Kidney (tissue), 14 donors: Measurements from ENCODE around the gene AGBL4. TPM values are rescaled to one million over a fixed set of nuclear protein-coding genes. Genes with fewer than 3 reads are reported as not detected.
"Not testable (repeated sequence)": the region's sequence is repeated elsewhere in the genome, so short reads cannot be mapped to it uniquely, and the experiment has no call there.

Experiments used
- DNase-seq, 5 donors: peaks; one replicate each; pipeline ENCODE4 v3.0.0-alpha.2; 2013 to 2020
- FAIRE-seq: peaks from 2 replicates; lab custom pipeline; 2012; peaks lifted over from hg19 to GRCh38; lab: Jason Lieb, UNC
- H3K27ac ChIP-seq, 2 donors: one replicate each; pipeline ENCODE4 v1.7.0; 2013; ENCODE audit warnings: low read depth in 2 of 2, low read length in 2 of 2, inconsistent platforms in 1 of 2
- H3K27me3 ChIP-seq: one replicate; pipeline ENCODE4 v1.7.1; 2013; ENCODE audit warnings: low read length, inconsistent platforms; ENCODE audit not compliant: control insufficient read depth, insufficient read depth
- H3K36me3 ChIP-seq, 3 donors: one replicate each; pipeline versions ENCODE4 v1.7.0 to v1.7.1; 2013; ENCODE audit warnings: low read length in 3 of 3, control low read depth in 1 of 3, inconsistent platforms in 1 of 3; ENCODE audit not compliant: insufficient read depth in 3 of 3, control insufficient read depth in 2 of 3
- H3K4me1 ChIP-seq, 3 donors: one replicate each; pipeline versions ENCODE4 v1.7.0 to v1.7.1; 2013; ENCODE audit warnings: low read length in 3 of 3, inconsistent platforms in 1 of 3, low read depth in 1 of 3; ENCODE audit not compliant: control insufficient read depth in 2 of 3, insufficient read depth in 2 of 3
- H3K4me3 ChIP-seq, 3 donors: one replicate each; pipeline versions ENCODE4 v1.7.0 to v1.8.1; 2013; ENCODE audit warnings: low read length in 3 of 3, control low read depth in 1 of 3, inconsistent platforms in 1 of 3
- H3K9ac ChIP-seq, 3 donors: one replicate each; pipeline versions ENCODE4 v1.7.0 to v1.7.1; 2013; ENCODE audit warnings: low read length in 3 of 3, control low read depth in 1 of 3, inconsistent platforms in 1 of 3
- H3K9me3 ChIP-seq, 3 donors: one replicate each; pipeline versions ENCODE4 v1.7.0 to v1.7.1; 2013; ENCODE audit warnings: low read length in 3 of 3, control low read depth in 1 of 3, inconsistent platforms in 1 of 3; ENCODE audit not compliant: control insufficient read depth in 2 of 3, insufficient read depth in 1 of 3
- CTCF ChIP-seq: IDR thresholded peaks from 3 replicates; pipeline ENCODE4 v1.5.1; 2012; ENCODE audit warnings: mild to moderate bottlenecking, moderate library complexity, borderline replicate concordance; ENCODE audit not compliant: insufficient read depth; ENCODE audit errors: extremely low read depth
- intact Hi-C: fragments of 100-400 bp; cut with DNase I; formaldehyde crosslinking; loops from one replicate; pipeline ENCODE4 v1.11.1; 2022
- polyA plus RNA-seq: library from polyadenylated mRNA; stranded (reverse); fragments of 350-450 nt; fragmentation: Illumina TruSeq; extraction: RNeasy Lipid Tissue Mini Kit (QIAGEN cat#74804); gene quantifications from one replicate; pipeline ENCODE4 v1.2.3, GENCODE V29; 2014; ENCODE audit warnings: low read depth, low replicate concordance; ENCODE audit not compliant: insufficient read depth
- total RNA-seq: library from RNA; stranded (reverse); fragmentation: NEBNext Ultra II Directional; extraction: Animal tissue kit (Norgen Biotek cat#: 25700); gene quantifications from one replicate; pipeline ENCODE4 v1.2.1, GENCODE V29; 2021
- donor health status: control.
- donor health status: control.
- donor health status: control.
- donor health status: control.
- donor health status: control.
- donor health status: DM: yes; HTN: yes; CAD: no.
- donor health status: Normal renal cell carcinoma (clear cell type).

Gene AGBL4
- total and polyA plus RNA-seq, 2 donors from 2014 or later, result 1.5 to 2.7 TPM

- no peaks in the 10 kb centered on the region for H3K36me3 ChIP-seq
- H3K27ac ChIP-seq, result no peak overlapping the region
- TF ChIP-seq CTCF, result no peak
- no peaks in the 10 kb centered on the region for H3K4me1 ChIP-seq
- DNase-seq (no peak), FAIRE-seq (no peak)
- no peaks in the 10 kb centered on the region for H3K27me3 ChIP-seq
- no peak overlapping the region for H3K4me3 ChIP-seq
- H3K9ac ChIP-seq, result no peak overlapping the region
- no peaks in the 10 kb centered on the region for H3K9me3 ChIP-seq
- intact Hi-C loops, result no loop called here
Observed at GRCh38 chr1:49307457-49307856, 716.3 kb downstream of the AGBL4 start.

GRCh38 chr1:49306507-49307070, 717.2 kb downstream of the AGBL4 start:
- Histone ChIP-seq H3K4me3 (no peak overlapping the region), H3K36me3 (no peaks in the 10 kb centered on the region), H3K4me1 (no peaks in the 10 kb centered on the region), H3K9ac (no peak overlapping the region), H3K9me3 (no peaks in the 10 kb centered on the region), H3K27ac (no peak overlapping the region), H3K27me3 (no peaks in the 10 kb centered on the region)
- no peak for FAIRE-seq
- no peak for DNase-seq
- TF ChIP-seq CTCF, result no peak
- intact Hi-C loops, result no loop called here

GRCh38 chr1:49302400-49302799, 721.4 kb downstream of the AGBL4 start:
- H3K27ac ChIP-seq, DNase-seq, H3K4me3 ChIP-seq, H3K9ac ChIP-seq, H3K27me3 ChIP-seq, intact Hi-C loops, H3K4me1 ChIP-seq, H3K36me3 ChIP-seq, H3K9me3 ChIP-seq: not testable (repeated sequence)
- peak; percentile 13 for FAIRE-seq

- FAIRE-seq (no peak), DNase-seq (no peak)
- Histone ChIP-seq H3K27me3 (no peaks in the 10 kb centered on the region), H3K9me3 (no peaks in the 10 kb centered on the region), H3K9ac (no peak overlapping the region), H3K27ac (no peak overlapping the region), H3K36me3 (no peaks in the 10 kb centered on the region), H3K4me1 (no peaks in the 10 kb centered on the region), H3K4me3 (no peak overlapping the region)
- intact Hi-C loops, result no loop called here
- TF ChIP-seq CTCF, result no peak
Observed at GRCh38 chr1:49298304-49298703, 725.5 kb downstream of the AGBL4 start.
